Measurements from ENCODE around the gene UTS2R.
"Not testable (repeated sequence)": the region's sequence is repeated elsewhere in the genome, so short reads cannot be mapped to it uniquely, and the experiment has no call there.

UTS2R gene

DNA sequence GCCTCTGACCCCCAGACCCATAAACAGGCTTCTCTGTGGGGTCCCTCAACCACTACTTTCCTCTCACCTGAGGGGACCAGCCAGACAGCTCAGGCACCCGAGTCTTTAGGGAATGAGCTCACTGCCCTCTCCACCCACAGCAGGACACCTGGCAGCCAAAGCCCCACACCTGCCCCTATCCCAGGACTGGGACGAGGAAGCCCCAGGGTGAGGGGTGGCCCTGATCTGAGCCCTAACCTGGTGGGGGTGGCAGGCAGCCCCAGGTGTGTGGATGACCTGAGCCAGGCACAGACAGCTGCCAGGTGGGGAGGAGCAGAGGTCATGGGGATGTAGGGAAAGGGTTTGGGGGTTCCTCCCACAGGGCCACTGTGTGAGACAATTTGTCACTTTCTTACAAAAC lies 14.2 kb upstream of the UTS2R start:
- DNase-seq: no peak
- H3K36me3 Mint-ChIP-seq (ENCODE audit: low read depth): no peaks in the 10 kb centered on the region
- H3K27me3 Mint-ChIP-seq: peaks cover 15% of the 10 kb centered on the region
- H3K4me3 Mint-ChIP-seq: no peak overlapping the region
- peaks cover 7% of the 10 kb centered on the region for H3K4me1 Mint-ChIP-seq (ENCODE audit: low read depth)
- no peak overlapping the region for H3K27ac Mint-ChIP-seq
- peaks cover 3% of the 10 kb centered on the region for H3K9me3 Mint-ChIP-seq

DNA sequence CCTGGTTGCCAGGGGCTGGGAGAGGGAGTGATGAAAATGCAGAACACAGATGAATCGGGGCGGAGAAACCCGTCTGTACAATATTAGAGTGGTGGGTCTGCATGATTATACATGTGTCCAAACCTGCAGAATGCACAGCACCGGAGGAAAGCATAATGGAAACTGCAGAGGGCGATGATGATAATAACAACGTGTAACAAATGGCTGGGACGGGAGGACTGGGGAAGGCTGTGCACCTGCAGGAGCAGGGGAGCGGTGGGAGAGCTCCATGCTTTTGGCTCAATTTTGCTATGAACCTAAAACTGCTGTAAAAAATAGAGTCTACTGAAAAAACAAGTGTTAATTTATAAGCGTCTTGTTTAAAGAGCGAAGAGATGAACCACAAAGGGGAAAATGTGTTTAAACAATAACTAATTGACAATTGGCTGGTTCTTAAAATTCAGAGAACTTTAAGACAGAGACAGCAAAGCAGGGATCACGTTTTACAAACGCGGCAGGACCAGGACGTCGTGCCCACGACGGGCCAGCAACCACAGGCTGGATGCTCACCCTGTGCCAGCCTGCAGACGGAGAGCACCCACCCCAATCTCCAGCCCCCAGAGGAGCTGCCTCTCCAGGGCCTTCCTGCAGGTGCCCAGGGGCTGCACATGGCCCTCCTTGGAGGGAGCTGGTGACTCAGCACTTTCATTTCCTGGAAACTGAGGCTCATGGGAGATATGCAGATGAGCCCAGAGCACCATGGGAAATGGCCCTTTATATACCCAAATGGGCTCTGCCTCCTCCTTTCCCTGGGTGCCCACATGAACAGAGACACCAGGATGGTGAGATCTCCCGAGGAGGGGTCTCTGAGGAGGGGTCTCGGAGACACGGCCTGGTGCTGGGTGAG lies 12.9 kb upstream of the UTS2R start, which contains the start of gene TEX19:
TSS of gene TEX19 (plus strand) at position 783 of the 886 bp plus-strand sequence. CDS start 2,904 bp downstream, outside the sequence.
- peak; percentile 46 for DNase-seq
- Mint-ChIP-seq H3K36me3 (ENCODE audit: low read depth) (no peaks in the 10 kb centered on the region), H3K27me3 (peaks cover 15% of the 10 kb centered on the region), H3K27ac (no peak within 1 kb of the TSS), H3K4me3 (no peak within 1 kb of the TSS), H3K4me1 (ENCODE audit: low read depth) (peaks cover 7% of the 10 kb centered on the region), H3K9me3 (peaks cover 3% of the 10 kb centered on the region)

DNA sequence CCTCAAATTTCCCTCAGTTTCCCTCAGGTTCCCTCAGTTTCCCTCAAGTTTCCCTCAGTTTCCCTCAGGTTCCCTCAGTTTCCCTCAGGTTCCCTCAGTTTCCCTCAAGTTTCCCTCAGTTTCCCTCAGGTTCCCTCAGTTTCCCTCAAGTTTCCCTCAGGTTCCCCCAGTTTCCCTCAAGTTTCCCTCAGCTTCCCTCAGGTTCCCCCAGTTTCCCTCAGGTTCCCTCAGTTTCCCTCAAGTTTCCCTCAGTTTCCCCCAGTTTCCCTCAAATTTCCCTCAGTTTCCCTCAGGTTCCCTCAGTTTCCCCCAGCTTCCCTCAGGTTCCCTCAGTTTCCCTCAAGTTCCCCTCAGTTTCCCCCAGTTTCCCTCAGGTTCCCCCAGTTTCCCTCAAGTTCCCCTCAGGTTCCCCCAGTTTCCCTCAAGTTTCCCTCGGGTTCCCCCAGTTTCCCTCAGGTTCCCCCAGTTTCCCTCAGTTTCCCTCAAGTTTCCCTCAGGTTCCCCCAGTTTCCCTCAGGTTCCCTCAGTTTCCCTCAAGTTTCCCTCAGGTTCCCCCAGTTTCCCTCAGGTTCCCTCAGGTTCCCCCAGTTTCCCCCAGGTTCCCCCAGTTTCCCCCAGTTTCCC lies 12.0 kb upstream of the UTS2R start:
- not testable (repeated sequence) for H3K9me3 Mint-ChIP-seq; H3K27ac Mint-ChIP-seq; H3K4me3 Mint-ChIP-seq; H3K36me3 Mint-ChIP-seq (ENCODE audit: low read depth); H3K4me1 Mint-ChIP-seq (ENCODE audit: low read depth); DNase-seq
- peaks cover 15% of the 10 kb centered on the region for H3K27me3 Mint-ChIP-seq

GRCh38 chr17:82361885-82362633 lies 9.5 kb upstream of the UTS2R start:
- H3K27me3 Mint-ChIP-seq: peaks cover 6% of the 10 kb centered on the region
- H3K36me3 Mint-ChIP-seq (ENCODE audit: low read depth): no peaks in the 10 kb centered on the region
- H3K4me1 Mint-ChIP-seq (ENCODE audit: low read depth): peaks cover 7% of the 10 kb centered on the region
- H3K27ac Mint-ChIP-seq: peak overlapping the region; percentile 41
- no peak for DNase-seq
- no peak overlapping the region for H3K4me3 Mint-ChIP-seq
- H3K9me3 Mint-ChIP-seq: peaks cover 3% of the 10 kb centered on the region

GRCh38 chr17:82365606-82366295 lies 5.8 kb upstream of the UTS2R start:
- H3K9me3 Mint-ChIP-seq: no peaks in the 10 kb centered on the region
- H3K4me1 Mint-ChIP-seq (ENCODE audit: low read depth): peaks cover 5% of the 10 kb centered on the region
- H3K27ac Mint-ChIP-seq: no peak overlapping the region
- H3K4me3 Mint-ChIP-seq: no peak overlapping the region
- peaks cover 15% of the 10 kb centered on the region for H3K27me3 Mint-ChIP-seq
- no peak for DNase-seq
- no peaks in the 10 kb centered on the region for H3K36me3 Mint-ChIP-seq (ENCODE audit: low read depth)

- H3K4me1 Mint-ChIP-seq (ENCODE audit: low read depth): peaks cover 10% of the 10 kb centered on the region
- peaks cover 21% of the 10 kb centered on the region for H3K27me3 Mint-ChIP-seq
- H3K27ac Mint-ChIP-seq: no peak overlapping the region
- H3K9me3 Mint-ChIP-seq: no peaks in the 10 kb centered on the region
- DNase-seq: no peak
- no peaks in the 10 kb centered on the region for H3K36me3 Mint-ChIP-seq (ENCODE audit: low read depth)
- H3K4me3 Mint-ChIP-seq: no peak overlapping the region
These were observed 4.8 kb upstream of the UTS2R start for GRCh38 chr17:82366749-82367148.

DNA sequence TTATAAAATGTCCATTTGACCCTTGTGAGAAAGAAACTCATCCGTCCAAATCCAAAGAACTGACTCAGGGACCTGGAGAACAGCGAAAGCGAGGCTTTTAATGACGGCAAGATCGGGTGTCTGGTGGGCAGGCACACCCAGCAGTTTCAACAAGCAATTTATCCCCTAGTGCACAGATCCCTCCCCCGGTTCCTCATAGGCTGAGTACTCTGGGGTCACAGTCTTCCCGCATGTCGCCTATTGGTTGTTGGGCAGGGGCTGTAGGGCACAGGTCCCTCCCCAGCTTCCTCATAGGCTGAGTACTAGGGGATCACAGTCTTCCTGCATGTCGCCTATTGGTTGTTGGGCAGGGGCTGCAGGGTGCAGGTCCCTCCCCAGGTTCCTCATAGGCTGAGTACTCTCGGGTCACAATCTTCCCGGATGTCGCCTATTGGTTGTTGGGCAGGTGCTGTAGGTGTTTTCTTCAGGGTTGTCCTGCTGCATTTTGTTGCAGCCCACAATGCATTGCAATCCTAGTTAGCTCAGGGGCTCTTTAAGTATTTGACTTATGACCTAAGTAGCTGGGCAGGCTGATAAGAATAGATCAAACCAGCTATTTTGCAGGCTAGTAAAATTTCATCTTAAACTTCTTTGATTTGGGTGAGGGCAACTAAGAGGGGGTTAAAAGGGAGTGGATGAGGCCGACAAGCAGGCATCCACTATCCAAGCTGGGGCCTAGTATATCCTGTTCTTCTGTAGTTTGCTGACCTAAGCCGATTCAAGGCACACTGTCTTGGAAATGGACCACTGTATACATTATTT lies 3.6 kb upstream of the UTS2R start:
- DNase-seq: no peak
- Mint-ChIP-seq H3K36me3 (ENCODE audit: low read depth) (no peaks in the 10 kb centered on the region), H3K27me3 (peaks cover 28% of the 10 kb centered on the region), H3K9me3 (no peaks in the 10 kb centered on the region), H3K27ac (no peak overlapping the region), H3K4me1 (ENCODE audit: low read depth) (peaks cover 15% of the 10 kb centered on the region), H3K4me3 (no peak overlapping the region)

DNA sequence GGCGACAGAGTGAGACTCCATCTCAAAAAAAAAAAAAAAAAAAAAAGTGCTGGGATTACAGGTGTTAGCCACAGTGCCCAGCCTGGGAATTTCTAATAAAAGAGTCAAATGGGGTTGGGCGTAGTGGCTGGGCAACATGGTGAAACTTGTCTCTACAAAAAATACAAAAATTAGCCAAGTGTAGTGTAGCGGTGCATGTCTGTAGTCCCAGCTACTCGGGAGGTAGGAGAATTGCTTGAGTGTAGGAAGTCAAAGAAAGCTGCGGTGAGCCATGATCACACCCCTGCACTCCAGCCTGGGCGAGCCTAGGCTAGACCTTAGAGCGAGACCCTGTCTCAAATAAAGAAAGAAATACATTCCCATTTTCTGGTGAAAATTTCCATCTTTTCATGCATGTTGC lies 2.4 kb upstream of the UTS2R start:
- DNase-seq: no peak
- H3K4me1 Mint-ChIP-seq (ENCODE audit: low read depth): peaks cover 16% of the 10 kb centered on the region
- H3K27ac Mint-ChIP-seq: no peak overlapping the region
- H3K36me3 Mint-ChIP-seq (ENCODE audit: low read depth): no peaks in the 10 kb centered on the region
- peaks cover 36% of the 10 kb centered on the region for H3K27me3 Mint-ChIP-seq
- no peak overlapping the region for H3K4me3 Mint-ChIP-seq
- no peaks in the 10 kb centered on the region for H3K9me3 Mint-ChIP-seq

- Mint-ChIP-seq H3K9me3 (no peaks in the 10 kb centered on the region), H3K27me3 (peaks cover 42% of the 10 kb centered on the region), H3K36me3 (ENCODE audit: low read depth) (no peaks in the 10 kb centered on the region), H3K4me3 (peak overlapping the region; percentile 57), H3K4me1 (ENCODE audit: low read depth) (peaks cover 16% of the 10 kb centered on the region), H3K27ac (no peak overlapping the region)
- peak; percentile 48 for DNase-seq
These were observed 863 bp upstream of the UTS2R start for GRCh38 chr17:82370471-82371332.

DNA sequence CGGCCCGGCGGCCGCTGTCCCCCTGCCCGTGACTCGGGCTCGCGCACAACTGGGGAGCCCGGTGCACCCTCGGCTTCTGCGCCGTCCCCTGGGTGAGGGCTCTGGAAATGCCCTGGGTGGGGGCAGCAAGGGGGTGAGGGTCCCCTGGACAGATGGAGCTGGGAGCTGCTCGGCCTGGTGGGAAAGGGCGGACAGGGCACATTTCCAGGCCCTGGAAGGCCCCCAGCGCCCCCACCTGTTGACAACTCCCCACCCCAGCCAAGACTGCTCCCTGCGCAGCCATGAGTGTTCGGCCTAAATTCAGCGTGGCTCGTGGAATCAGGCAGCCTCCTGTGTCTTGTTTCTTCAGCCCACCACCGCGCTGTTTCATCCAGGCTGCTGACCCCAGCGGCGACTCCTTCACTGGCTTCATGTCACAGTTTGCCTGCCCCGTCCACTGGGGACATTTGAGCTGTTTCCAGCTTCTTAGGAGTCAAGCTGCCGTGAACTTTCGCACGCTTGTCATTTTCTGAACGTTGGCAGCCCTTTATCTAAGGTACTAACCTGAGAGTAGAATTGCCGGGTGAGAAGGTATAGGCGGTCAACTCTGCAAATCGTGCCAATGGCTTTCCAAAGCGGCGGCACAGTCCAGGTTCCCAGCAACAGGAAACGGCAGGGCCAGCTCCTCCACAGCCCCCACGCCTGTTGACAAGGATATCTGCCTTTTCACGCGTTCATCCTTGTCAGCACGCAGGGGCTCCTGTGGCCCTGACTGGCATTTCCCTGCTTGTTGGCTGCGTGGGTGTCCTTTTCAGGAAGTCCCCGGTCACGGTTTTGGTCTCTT lies 895 bp downstream of the UTS2R start:
- Mint-ChIP-seq H3K9me3 (no peaks in the 10 kb centered on the region), H3K27me3 (peaks cover 52% of the 10 kb centered on the region), H3K4me3 (no peak overlapping the region), H3K27ac (no peak overlapping the region), H3K4me1 (ENCODE audit: low read depth) (peaks cover 16% of the 10 kb centered on the region), H3K36me3 (ENCODE audit: low read depth) (no peaks in the 10 kb centered on the region)
- DNase-seq: no peak

GRCh38 chr17:82373072-82373452 lies 1.5 kb downstream of the UTS2R start:
- H3K4me3 Mint-ChIP-seq; H3K9me3 Mint-ChIP-seq; H3K27ac Mint-ChIP-seq; DNase-seq; H3K36me3 Mint-ChIP-seq (ENCODE audit: low read depth): not testable (repeated sequence)
- peaks cover 16% of the 10 kb centered on the region for H3K4me1 Mint-ChIP-seq (ENCODE audit: low read depth)
- H3K27me3 Mint-ChIP-seq: peaks cover 51% of the 10 kb centered on the region
